Sigmoid colon (tissue), 4 donors: ENCODE measurements around the gene OR11L1.

Experiments
- EP300 ChIP-seq, 4 donors: sonication (generic); formaldehyde crosslinking; IDR thresholded peaks; one replicate each; pipeline ENCODE4 v1.6.1; 2017; ENCODE audit warnings: antibody characterized with exemption in 4 of 4
- POLR2A ChIP-seq, 2 donors: fragments of 450-650 bp; IDR thresholded peaks; one replicate each; pipeline ENCODE4 v1.6.1; 2016; ENCODE audit warnings: antibody characterized with exemption in 2 of 2, mild to moderate bottlenecking in 2 of 2, moderate library complexity in 2 of 2
- TF ChIP-seq, protein P1 (sequence below), 4 experiments: fragments of 450-650 bp in 3 of 4; fragments of 200-600 bp in 1 of 4; IDR thresholded peaks; one replicate each; pipeline ENCODE4 v1.5.1; 2016 to 2019; ENCODE audit warnings: antibody characterized with exemption in 4 of 4, mild to moderate bottlenecking in 3 of 4, moderate library complexity in 2 of 4

- TF ChIP-seq, protein P1, sequence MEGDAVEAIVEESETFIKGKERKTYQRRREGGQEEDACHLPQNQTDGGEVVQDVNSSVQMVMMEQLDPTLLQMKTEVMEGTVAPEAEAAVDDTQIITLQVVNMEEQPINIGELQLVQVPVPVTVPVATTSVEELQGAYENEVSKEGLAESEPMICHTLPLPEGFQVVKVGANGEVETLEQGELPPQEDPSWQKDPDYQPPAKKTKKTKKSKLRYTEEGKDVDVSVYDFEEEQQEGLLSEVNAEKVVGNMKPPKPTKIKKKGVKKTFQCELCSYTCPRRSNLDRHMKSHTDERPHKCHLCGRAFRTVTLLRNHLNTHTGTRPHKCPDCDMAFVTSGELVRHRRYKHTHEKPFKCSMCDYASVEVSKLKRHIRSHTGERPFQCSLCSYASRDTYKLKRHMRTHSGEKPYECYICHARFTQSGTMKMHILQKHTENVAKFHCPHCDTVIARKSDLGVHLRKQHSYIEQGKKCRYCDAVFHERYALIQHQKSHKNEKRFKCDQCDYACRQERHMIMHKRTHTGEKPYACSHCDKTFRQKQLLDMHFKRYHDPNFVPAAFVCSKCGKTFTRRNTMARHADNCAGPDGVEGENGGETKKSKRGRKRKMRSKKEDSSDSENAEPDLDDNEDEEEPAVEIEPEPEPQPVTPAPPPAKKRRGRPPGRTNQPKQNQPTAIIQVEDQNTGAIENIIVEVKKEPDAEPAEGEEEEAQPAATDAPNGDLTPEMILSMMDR (IDR thresholded peaks at IDR 0.05), result no peak
- no peak for TF ChIP-seq POLR2A (IDR thresholded peaks at IDR 0.05)
- TF ChIP-seq EP300 (IDR thresholded peaks at IDR 0.05), result no peak
These were observed 43.2 kb upstream of the OR11L1 start for GRCh38 chr1:247884797-247885413.
